ENCODE results near the gene CAPN9. TPM values are rescaled to one million over a fixed set of nuclear protein-coding genes. Genes with fewer than 3 reads are reported as not detected.

CAPN9 gene
- total and polyA plus RNA-seq, 4 donors: not detected

GRCh38 chr1:230739564-230740290 lies 7.5 kb upstream of the CAPN9 start:
- 95% methylated on average over 12 of the region's 12 CpGs for WGBS
- no peaks in the 10 kb centered on the region for H3K27me3 ChIP-seq (ENCODE audit: control insufficient read depth in 4 of 4, insufficient read depth in 4 of 4, low read length in 3 of 4)

More at GRCh38 chr1:230739564-230740290, 7.5 kb upstream of the CAPN9 start:
- TF ChIP-seq HNF4G (IDR thresholded peaks at IDR 0.05) (no peak), NR2F2 (IDR thresholded peaks at IDR 0.05) (no peak), YY1 (IDR thresholded peaks at IDR 0.05) (no peak), GABPA (IDR thresholded peaks at IDR 0.05 in 1 of 2, conservative IDR thresholded peaks at IDR 0.05 in 1 of 2) (no peak), JUND (IDR thresholded peaks at IDR 0.05) (no peak), FOXA2 (IDR thresholded peaks at IDR 0.05) (no peak), TAF1 (conservative IDR thresholded peaks at IDR 0.05) (no peak), SP1 (IDR thresholded peaks at IDR 0.05) (no peak), EGR1 (IDR thresholded peaks at IDR 0.05; ENCODE audit: low read depth in 2 of 2) (no peak), HNF4A (conservative IDR thresholded peaks at IDR 0.05) (no peak), FOXA1 (IDR thresholded peaks at IDR 0.05) (no peak), ZBTB33 (IDR thresholded peaks at IDR 0.05) (no peak), RAD21 (IDR thresholded peaks at IDR 0.05) (no peak), ATF3 (IDR thresholded peaks at IDR 0.05) (no peak), RXRA (IDR thresholded peaks at IDR 0.05) (no peak)
- TF ChIP-seq, protein P1, sequence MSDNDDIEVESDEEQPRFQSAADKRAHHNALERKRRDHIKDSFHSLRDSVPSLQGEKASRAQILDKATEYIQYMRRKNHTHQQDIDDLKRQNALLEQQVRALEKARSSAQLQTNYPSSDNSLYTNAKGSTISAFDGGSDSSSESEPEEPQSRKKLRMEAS (IDR thresholded peaks at IDR 0.05): no peak
- TF ChIP-seq, protein P2, sequence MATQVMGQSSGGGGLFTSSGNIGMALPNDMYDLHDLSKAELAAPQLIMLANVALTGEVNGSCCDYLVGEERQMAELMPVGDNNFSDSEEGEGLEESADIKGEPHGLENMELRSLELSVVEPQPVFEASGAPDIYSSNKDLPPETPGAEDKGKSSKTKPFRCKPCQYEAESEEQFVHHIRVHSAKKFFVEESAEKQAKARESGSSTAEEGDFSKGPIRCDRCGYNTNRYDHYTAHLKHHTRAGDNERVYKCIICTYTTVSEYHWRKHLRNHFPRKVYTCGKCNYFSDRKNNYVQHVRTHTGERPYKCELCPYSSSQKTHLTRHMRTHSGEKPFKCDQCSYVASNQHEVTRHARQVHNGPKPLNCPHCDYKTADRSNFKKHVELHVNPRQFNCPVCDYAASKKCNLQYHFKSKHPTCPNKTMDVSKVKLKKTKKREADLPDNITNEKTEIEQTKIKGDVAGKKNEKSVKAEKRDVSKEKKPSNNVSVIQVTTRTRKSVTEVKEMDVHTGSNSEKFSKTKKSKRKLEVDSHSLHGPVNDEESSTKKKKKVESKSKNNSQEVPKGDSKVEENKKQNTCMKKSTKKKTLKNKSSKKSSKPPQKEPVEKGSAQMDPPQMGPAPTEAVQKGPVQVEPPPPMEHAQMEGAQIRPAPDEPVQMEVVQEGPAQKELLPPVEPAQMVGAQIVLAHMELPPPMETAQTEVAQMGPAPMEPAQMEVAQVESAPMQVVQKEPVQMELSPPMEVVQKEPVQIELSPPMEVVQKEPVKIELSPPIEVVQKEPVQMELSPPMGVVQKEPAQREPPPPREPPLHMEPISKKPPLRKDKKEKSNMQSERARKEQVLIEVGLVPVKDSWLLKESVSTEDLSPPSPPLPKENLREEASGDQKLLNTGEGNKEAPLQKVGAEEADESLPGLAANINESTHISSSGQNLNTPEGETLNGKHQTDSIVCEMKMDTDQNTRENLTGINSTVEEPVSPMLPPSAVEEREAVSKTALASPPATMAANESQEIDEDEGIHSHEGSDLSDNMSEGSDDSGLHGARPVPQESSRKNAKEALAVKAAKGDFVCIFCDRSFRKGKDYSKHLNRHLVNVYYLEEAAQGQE (IDR thresholded peaks at IDR 0.05): no peak
- TF ChIP-seq, protein P3, sequence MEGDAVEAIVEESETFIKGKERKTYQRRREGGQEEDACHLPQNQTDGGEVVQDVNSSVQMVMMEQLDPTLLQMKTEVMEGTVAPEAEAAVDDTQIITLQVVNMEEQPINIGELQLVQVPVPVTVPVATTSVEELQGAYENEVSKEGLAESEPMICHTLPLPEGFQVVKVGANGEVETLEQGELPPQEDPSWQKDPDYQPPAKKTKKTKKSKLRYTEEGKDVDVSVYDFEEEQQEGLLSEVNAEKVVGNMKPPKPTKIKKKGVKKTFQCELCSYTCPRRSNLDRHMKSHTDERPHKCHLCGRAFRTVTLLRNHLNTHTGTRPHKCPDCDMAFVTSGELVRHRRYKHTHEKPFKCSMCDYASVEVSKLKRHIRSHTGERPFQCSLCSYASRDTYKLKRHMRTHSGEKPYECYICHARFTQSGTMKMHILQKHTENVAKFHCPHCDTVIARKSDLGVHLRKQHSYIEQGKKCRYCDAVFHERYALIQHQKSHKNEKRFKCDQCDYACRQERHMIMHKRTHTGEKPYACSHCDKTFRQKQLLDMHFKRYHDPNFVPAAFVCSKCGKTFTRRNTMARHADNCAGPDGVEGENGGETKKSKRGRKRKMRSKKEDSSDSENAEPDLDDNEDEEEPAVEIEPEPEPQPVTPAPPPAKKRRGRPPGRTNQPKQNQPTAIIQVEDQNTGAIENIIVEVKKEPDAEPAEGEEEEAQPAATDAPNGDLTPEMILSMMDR (IDR thresholded peaks at IDR 0.05; ENCODE audit: low read depth, low read length, missing input control): no peak
- Histone ChIP-seq H3K9me3 (ENCODE audit: control insufficient read depth in 4 of 4, low read length in 3 of 4) (no peaks in the 10 kb centered on the region), H3K36me3 (ENCODE audit: control insufficient read depth in 4 of 4, insufficient read depth in 3 of 4, low read depth in 1 of 4, low read length in 3 of 4) (no peaks in the 10 kb centered on the region), H3K9ac (ENCODE audit: low read depth in 1 of 2, low read length in 2 of 2) (no peak overlapping the region), H3K4me3 (ENCODE audit: low read depth in 1 of 3, low read length in 3 of 3) (no peak overlapping the region), H3K27ac (ENCODE audit: low read depth in 1 of 2, low read length in 2 of 2) (no peak overlapping the region), H3K4me1 (ENCODE audit: control insufficient read depth in 4 of 4, insufficient read depth in 4 of 4, low read length in 3 of 4) (peaks cover 0 to 2% (median 0%) of the 10 kb centered on the region in 4 donors)
- no peak for DNase-seq (ENCODE audit: low spot score)

Measured in liver (tissue), 9 donors.